HG03342 (cell line): Measurements from ENCODE around the gene SOX2.
"Not testable (repeated sequence)": the region's sequence is repeated elsewhere in the genome, so short reads cannot be mapped to it uniquely, and the experiment has no call there.

ENCODE experiments used
- ATAC-seq: cut with Tn5 transposase; IDR thresholded peaks from one replicate; pipeline ENCODE4 v1.9.1; 2021; ENCODE audit warnings: mild to moderate bottlenecking, moderate library complexity; ENCODE audit not compliant: unreplicated experiment

SOX2 gene

DNA sequence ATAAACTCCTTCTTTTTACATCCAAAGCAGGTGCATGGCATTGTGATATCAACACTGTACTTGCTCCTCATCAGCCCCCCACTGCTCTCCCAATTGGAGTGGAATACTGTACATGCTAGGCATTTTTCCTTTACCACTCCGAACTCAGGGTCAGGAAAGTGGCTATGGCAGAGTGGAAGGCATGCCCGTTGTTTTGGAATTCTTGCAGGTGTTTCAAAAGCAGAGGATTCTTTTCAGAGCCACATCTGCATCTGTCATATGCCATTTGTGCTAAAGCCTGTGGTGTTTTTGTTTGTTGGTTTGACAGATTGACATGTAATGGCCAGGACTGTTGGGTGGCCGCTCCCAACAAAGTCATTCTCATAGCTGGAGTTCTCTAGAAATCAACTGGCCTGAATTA, 41.7 kb downstream of the SOX2 start:
- ATAC-seq = no peak

DNA sequence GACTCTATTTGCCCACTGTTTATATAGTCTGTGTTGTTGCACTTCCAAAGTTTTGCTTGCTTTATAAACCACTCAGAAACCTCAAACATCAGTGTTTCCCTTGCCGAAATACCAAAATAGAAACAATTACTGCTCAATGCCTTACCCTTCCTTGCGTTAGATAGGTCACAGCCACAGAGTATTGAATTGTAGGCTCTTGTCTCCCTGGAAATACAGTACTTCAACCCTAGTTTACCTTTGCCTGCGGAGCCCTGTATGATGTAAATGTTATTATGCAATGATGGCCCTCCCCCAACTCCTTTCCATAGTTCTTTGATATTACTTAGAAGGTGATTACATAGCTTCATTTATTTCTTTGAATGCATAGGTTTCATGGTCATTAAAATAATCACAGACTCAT, 44.2 kb downstream of the SOX2 start:
- ATAC-seq = no peak

DNA sequence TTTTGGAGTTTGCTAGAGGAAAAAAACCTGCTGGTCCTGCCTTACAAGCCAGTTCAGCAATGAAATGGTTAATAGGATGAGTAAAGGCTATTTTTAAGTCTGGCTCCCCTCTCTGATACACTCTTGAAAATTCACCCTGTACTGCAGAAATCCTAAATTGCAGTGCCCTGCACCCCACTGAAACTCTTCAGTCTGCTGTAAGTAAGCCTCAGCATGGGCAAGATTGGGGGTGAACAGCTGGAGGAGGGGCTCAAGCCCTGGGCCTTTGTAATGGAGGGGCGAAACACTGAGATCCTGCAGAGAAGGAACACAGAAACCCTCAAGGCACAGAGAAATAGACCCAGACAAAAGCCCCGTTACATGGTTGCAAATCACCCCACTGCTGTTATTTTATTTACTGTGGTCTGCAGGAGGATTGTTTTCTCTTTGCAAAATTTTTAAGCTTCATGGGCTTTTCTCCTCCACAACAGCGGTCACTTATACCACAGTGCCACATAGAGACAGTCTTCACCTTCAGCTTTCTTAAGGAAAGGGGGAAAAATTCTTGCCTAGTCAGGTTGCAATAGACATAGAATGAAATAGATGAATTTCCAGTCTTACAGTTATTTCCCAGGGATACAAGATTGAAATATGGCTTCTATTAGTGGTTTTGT, 45.0 kb downstream of the SOX2 start:
- no peak for ATAC-seq

DNA sequence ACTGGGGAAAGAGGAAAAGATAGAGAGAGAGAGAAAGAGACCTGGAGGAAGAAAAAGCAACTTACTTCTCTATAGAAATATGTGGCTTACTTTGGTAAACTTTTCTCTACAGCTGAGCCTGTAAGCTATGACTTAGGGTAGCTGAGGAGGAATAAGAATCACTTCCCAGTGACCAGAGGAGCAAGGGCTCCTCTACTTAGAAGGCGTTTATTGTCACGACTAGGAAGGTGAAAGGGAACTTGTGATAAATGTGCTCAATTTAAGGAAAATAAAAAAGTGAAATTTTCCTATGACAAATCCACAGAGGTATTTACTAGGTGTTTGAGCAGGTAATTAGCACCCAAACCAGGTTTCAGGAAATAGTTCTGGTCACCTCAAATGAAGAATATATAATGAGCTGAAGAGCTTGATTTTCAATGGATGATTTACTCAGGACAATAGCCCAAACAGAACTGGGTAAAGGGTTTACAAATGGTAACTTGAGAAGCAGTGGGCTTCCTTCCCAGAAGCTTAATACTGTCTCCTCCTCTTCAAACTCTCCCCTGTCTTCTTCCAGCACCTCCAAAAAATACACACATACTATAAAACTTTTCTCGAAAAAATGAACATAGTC, 46.1 kb downstream of the SOX2 start:
- ATAC-seq = no peak

DNA sequence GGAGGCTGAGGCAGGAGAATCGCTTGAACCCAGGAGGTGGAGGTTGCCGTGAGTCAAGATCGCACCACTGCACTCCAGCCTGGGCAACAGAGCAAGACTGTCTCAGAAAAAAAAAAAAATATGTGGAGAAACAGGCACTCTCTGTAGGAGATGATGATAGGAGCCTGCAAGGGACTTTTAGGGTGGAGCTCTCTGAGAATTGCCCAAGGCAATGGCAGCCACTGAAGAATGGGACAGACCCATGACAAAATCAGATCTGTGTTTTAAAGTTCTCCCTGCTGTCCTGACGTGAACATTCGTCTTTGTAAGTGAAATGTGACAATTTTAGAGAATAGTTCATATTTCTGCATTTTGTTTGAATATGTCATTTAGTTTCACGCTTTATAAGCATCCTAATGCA, 50.2 kb downstream of the SOX2 start:
- ATAC-seq = no peak

DNA sequence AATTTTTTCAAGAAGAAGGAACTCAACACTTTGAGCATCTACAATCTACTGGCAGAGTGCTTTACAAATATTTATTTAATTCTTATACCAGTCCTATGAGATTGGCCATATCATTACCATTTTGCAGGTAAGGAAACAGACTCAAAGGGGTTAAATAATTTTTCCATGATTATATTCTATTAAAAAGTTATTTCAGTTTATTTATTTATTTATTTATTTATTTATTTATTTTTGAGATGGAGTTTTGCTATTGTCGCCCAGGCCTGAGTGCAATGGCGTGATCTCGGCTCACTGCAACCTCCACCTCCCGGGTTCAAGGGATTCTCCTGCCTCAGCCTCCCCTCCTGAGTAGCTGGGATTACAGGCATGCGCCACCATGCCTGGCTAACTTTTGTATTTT, 52.3 kb downstream of the SOX2 start:
- ATAC-seq = not testable (repeated sequence)
